ENCODE measurements around the gene ASB4. TPM values are rescaled to one million over a fixed set of nuclear protein-coding genes. Genes with fewer than 3 reads are reported as not detected.
"Not testable (repeated sequence)": the region's sequence is repeated elsewhere in the genome, so short reads cannot be mapped to it uniquely, and the experiment has no call there.

The ASB4 gene
- total RNA-seq, 1 donor from 2014 or later: 0.29 TPM

GRCh38 chr7:95552010-95552926 is 66.5 kb downstream of the ASB4 start:
- DNase-seq (ENCODE audit: low spot score): not testable (repeated sequence)

DNA sequence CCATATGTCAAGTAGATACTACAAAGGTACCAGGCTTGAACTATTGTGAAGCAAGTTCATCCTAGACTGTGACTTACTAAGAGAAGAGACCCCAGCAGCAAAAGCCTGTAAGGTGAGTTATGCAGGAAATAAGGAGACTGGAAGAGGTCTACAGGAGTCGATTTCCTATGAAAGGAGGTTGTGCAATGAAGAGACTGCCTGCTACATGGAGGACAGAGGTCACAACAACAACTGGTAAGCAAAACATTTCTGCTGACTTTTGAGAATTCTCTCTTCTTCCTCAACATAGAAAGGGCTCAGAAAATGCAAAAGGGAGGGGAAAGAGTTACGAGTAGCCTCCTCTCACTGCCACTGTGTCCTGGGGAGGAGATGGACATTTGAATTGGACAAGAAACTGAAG is 68.2 kb downstream of the ASB4 start:
- no peak for DNase-seq (ENCODE audit: low spot score)

GRCh38 chr7:95556777-95557176 is 71.0 kb downstream of the ASB4 start:
- no peak for DNase-seq (ENCODE audit: low spot score)

DNA sequence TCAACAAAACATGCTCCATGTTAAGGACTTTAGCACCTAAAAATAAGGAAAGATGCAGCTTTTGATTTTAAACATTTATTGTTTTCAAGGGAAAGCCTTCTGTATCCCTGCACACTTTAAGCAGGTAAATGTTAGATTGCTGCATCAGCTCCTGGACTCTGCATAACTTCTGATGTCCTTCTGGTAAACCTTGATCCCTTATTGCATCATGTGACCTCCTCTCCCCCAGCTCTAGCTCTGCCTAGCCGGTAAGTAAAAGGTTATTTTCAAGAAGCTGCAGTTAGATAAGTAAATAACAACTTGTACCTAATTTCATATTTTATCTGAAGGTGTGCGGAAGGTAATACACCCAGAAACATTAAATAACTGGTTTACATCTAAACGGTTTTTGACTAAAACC is 73.1 kb downstream of the ASB4 start:
- no peak for DNase-seq (ENCODE audit: low spot score)

GRCh38 chr7:95560674-95561073 is 74.9 kb downstream of the ASB4 start:
- DNase-seq (ENCODE audit: low spot score): no peak

GRCh38 chr7:95569720-95570119 is 84.0 kb downstream of the ASB4 start:
- no peak for DNase-seq (ENCODE audit: low spot score)

GRCh38 chr7:95577137-95577536 is 91.4 kb downstream of the ASB4 start:
- no peak for DNase-seq (ENCODE audit: low spot score)

DNA sequence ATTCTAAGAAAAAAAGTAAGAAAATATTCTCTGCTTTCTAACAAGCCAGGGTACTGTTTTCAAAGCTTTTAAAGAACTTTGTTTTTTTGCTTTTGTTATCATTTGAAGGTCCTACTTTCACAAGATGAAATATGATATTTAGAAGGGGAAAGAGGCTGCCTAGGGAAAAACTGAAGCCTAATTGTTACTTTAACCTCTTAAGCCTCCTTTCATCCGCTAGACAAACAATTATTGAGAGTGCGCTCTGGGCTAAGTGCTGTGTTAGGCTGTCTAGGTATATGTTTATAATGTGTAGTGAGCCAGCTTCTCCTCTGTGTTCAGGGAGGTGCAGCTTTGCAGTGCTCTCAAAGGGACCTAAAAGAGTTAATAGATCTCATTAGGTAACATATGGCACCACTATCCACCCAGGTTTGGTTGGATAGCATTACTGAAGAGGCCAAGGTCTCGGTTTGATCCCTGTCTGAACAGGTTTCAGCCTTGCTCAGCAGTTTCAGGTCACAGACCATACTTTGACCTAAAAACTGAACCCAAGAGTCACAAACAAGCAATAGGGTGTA is 92.6 kb downstream of the ASB4 start:
- no peak for DNase-seq (ENCODE audit: low spot score)

- DNase-seq (ENCODE audit: low spot score): no peak
These were observed 93.6 kb downstream of the ASB4 start for GRCh38 chr7:95579318-95579717.

- no peak for DNase-seq (ENCODE audit: low spot score)
These were observed 95.7 kb downstream of the ASB4 start for GRCh38 chr7:95581467-95581866.

DNA sequence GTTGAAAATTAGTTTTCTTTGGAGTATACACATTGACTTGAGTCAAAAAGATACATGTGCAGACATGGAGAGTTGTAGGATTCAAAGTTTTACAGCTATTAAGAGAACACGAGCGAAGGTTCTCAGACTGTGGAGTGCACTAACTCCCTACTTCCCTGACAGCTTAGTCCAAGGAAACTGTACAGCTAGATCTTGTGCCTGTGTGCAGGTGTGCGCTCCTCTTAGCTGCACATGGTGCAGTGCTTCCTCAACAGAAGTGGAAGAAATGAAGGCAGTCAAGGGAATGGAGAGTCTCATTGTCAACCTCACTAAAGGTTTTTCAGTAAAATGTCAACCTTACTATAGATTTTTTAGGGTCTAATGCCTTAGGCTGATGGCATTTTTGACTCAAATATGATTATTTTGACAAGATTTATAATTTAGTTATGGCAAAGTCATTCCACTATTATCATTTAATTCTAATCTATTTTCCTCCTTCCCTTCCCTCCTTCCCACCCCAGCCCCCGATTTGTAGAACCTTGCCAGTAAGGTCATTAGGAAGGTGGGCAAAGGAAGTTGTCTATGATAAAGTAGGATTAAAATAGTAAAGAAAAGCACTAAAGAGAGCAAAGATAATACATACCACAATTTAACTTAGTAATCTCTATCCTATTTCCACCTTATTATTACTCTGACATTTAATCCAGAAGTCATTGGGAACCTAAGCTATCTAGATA is 97.0 kb downstream of the ASB4 start:
- DNase-seq (ENCODE audit: low spot score): no peak

DNA sequence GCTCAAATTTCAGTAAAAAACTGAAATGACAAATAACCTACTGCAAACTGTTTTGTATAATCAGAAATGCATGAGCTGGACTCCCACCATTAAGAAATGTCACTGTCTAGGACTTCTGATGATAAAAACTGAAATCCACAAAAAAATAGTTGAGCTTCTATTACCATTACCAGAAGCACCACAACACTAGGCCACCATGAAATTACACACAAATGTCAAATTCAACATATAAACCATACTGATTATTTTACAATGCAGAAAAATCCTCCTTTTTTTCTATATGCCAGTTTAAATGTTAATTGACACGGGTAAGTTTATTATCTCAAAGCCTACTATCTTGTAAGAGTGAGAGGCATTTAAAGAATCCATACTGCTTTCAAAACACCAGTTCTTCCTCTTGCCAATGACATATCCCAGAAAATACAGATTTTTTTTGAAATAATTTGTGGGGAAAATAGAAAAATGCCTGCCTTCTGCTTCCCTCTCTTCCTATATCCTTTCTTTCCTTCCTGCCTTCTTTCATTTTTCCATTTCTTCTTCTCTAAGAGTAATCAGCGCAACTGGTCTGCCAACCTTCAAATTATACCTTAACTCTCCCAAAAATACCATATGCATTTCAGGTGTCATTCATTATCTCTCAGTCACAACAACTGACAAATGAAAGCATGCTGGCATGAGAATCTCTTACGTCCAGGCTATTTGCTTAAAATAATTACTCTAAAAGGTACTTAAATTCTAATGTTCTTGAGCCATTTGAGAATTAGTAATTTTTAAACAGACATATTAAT is 98.3 kb downstream of the ASB4 start:
- no peak for DNase-seq (ENCODE audit: low spot score)

DNA sequence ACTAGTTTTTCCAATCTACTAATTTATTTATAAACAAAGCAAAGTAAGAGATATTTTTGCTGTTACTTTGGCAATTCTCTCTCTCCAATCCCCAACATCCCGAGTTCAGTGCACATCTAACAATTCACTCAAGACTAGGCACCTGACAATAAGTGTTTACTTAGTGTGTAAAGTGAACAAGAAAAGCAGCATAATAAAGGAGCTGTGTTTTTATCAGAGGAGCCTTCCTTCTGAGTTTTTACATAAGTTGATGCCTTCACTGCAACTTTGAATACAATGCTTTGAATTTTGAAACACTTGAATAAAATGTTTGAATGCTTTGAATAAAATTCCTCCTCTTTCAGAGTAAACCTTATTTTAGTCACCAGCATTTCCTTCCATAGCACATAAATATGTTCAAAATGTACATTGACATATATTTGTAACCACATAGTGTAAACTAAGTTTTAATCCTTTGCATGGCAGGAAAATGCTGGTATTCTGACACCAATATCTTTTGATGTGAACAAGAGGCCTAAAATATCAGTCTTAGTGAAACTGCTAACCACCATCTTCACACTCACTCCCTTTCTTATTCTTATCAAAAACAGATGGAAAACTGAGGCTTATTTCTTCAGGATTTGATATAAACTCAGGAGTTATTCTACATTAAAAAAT is 99.2 kb downstream of the ASB4 start:
- DNase-seq (ENCODE audit: low spot score): no peak

DNA sequence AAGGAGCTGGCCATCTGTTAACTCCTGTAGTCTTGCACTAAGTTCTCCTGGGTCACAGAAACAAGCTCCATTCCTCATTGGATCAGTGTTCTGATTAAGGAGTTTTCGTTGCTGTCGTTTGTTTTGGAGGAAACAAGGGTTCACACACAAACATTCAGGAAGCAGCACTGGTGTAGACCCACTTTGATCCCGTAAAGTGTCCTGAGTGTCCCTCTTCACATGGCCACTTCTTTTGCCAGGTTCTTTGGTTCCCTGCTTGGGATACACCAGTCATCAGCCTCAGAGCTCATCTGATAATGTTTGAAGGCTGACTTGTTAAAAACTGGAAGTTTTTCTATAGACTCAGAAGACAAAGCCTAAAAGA is 99.7 kb downstream of the ASB4 start:
- DNase-seq (ENCODE audit: low spot score): no peak

GRCh38 chr7:95586951-95587301 is 101.2 kb downstream of the ASB4 start:
- DNase-seq (ENCODE audit: low spot score): no peak

GRCh38 chr7:95589031-95589430 is 103.3 kb downstream of the ASB4 start:
- no peak for DNase-seq (ENCODE audit: low spot score)

DNA sequence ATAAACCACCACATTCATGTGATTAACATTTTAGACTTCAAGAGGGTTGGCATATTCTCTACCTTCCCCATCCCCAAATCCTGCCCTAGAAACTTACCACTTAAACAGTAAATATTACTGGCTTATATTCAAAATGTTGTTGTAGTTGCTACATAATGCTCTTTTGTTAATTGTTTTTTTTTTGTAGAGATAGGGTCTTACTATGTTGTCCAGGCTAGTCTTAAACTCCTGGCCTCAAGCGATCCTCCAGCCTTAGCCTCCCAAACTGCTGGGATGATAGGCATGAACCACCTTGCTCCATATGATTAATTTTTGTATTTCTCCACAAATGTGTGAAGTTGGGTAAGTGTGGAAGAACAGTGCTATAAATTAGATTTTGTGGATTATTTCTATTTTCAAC is 104.0 kb downstream of the ASB4 start:
- no peak for DNase-seq (ENCODE audit: low spot score)

Measured in mesenteric fat pad (tissue), 1 donor.